ENCODE results near the gene OSBPL2.

Gene OSBPL2

DNA sequence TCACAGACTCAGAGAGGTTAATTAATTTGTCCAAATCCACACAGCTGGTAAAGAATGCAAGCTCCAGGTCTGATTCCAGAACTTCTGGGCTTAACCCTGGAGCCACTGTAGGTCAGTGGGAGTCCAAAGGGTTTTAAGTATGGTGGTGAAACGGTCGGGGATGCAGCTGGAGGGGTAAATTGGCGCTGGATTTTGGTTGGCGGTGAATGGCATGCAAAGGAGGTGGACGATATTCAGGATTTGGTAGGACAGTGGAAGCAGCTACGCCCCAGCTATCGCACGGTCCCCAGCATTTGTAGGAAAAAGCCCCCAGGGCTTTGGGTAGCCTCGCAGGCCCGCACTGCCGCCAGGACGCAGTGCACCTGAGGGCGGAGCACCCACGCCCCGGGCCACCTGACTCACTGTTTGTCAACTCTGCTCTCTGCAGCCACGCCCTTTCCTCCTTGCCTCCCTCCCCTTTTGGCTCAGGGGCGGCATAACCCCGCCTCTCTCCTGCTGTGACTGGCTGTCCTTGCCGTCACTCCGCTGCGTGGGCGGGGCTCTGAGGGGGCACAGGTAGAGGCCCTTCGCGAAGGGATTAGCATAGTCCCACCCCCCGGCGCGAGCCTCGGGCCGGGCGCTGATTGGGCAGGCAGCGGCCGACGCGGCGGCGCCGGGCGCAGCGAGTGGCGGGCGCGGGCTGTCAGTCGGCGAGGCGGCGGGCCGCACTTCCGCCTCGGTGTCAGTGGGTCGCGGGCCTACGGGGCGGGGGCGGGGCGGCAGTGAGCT, at the start of gene OSBPL2:
Gene OSBPL2 (plus strand): TSS at position 721 of the 768 bp plus-strand sequence. CDS start 17,664 bp downstream, outside the sequence.
- DNase-seq = peak; percentile 94

DNA sequence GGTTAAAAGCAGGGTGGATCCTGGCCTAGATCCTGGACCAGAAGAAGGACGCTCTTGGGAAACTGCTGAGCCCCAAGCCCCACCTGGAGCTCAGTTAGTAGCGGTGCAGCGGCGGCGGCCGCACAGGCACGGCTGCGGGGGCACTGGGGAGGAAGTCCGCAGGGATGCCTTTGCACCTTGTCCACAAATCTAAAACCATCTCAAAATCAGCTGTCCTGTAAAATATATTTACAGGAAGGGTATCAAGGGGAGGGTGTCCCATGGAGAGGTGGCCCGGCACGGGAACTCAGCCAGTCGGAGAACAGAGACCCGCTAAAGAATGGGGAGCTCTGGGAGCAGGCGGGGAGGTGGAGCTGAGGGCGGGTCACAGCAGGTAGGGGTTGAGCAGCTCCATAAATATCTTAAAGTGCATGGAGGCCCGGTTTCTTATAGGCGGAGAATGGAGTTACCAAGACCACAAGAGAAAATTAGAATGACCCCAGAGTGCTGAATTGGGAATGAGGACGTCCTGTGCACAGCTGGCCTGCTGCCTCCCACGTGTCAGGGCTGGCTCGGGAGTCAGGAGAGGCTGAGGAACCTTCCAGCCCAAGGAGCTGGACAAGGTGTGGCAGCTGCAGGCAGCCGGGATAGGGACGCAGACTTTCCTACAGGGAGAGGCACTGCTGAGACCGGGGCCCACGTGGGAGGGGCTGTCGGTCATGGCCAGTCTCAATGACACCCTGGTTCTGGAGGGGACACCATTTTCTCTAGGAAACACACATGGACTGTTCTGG, 47.5 kb upstream of the OSBPL2 start:
- DNase-seq = no peak

DNA sequence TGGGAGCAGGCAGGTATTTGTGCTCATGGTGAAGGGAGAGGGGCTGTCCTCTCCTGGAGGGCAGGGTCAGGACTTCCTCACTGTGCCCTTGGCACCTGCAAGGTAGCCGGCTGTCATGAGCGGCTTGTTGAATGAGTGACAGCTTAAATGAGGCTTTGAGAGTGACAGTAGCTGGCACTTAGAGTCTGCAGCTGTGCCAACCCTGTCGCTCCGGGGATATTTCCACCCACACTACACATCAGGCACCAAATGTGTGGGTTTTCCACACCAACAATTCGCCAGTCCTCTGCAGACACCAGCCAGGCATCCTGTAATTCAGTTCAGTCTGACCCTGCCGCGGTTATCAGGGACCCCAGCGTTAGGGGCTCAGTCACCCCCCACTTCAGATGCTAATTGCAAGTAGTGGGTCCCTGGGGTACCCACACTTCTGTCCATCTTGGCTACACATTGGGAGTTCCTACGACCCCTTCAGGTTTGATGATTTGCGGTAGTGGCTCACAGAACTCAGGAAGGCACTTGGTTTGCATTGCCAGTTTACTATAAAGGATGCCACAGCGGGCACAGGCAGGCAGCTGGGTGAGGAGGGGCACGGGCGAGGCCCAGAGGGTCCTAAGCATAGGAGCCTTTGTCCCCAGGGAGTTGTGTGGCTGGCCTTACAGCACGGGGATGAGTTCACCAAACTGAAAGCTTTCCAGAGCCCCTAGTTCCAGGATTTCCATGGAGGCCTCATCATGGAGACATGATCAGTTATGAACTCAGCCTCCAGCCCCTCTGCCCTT, 46.4 kb upstream of the OSBPL2 start:
- no peak for DNase-seq

- no peak for DNase-seq
These were observed 45.7 kb upstream of the OSBPL2 start for GRCh38 chr20:62192635-62193034.

DNA sequence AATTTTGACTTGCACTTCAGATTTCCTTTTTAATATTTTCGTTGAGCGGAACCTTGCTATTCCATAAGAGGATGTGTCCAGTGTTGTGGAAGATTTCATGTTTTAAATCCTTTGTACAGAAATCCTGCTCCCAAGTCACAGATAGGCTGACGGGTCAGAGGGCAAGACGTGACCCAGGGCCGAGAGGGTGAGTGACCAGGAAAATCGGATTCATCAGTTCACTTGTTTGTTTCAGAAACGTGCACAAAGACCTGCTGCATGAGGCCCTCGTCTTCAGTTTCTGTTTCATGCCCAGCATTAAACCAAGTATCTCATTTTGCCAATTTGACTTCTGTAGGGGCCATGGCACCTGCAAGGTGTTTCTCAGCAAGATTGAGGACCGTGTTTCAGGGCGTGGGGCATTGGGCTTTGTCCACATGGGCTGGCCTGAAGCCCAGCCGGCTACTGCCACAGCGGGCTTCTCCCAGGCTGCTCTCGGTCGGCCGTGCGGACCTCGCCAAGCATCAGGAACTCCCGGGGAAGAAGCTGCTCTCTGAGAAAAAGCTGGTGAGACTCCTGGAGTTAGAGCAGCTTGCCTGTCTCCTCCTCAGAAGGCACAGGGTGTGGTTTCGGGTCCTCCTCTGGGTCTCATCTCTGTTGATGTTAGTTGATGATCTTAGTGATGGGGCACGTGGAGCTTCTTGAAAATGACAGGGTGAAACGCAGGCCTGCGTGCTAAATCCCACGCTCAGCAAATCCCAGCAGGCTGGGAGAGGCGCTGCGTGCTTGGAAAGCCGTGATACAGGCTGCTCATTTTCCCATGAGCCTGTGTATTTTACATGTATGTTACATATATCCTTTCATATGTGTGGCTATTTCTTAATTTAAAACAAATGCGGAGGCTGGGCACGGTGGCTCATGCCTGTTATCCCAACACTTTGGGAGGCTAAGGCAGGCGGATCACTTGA, 45.0 kb upstream of the OSBPL2 start:
- no peak for DNase-seq

GRCh38 chr20:62195075-62195405, 43.3 kb upstream of the OSBPL2 start:
- DNase-seq = no peak

DNA sequence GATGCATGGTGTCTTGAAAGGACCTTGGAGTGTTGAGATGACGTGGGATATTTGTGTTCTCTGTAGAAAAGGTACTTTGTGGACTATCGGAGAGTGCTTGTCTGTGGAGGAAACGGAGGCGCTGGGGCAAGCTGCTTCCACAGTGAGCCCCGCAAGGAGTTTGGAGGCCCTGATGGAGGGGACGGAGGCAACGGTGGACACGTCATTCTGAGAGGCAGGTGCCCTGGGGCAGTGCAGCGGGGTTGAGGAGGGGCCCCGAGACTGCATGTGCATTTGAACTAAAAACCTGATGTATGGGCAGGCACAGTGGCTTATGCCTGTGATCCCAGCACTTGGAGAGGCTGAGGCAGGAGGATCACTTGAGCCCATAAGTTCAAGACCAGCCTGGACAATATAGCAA, 42.6 kb upstream of the OSBPL2 start:
- DNase-seq = no peak

- no peak for DNase-seq
These were observed 42.0 kb upstream of the OSBPL2 start for GRCh38 chr20:62196286-62196685.

DNA sequence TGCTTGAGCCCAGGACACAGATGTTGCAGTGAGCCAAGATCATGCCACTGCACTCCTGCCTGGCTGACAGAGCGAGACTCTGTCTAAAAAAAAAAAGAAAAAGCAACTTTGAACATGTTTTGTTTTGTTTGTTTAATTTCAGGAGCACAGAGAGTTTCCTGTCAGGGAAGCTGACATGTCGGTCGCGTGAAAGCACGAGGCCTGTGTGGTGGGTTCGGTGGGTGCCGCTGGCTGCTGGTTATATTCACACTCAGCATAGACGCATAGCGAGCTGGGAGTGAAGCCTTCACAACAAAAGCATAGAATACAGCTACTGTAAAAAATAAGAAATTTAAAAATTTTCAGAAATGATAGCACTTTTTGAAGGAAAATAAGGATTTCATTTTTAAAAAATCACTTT, 41.0 kb upstream of the OSBPL2 start:
- DNase-seq = no peak

DNA sequence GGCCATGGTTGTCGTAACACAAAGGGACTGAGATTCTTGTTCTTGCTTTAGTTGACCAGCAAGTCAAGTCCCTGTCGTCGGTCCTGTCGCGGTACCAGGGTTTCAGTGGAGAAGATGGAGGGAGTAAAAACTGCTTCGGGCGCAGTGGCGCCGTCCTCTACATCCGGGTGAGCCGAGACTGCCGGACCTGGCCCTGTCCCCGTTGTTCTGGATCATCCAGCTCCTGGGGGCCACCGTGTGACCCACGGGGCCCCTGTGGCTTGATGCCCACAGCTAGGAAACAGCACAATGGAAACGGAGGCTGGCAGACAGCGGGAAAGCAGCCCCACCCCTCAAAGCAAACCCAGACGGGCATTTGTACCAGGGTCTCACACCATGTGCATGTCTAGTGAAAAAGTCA, 40.5 kb upstream of the OSBPL2 start:
- no peak for DNase-seq

GRCh38 chr20:62198496-62198895, 39.8 kb upstream of the OSBPL2 start:
- no peak for DNase-seq

- no peak for DNase-seq
These were observed 39.4 kb upstream of the OSBPL2 start for GRCh38 chr20:62198931-62199330.

GRCh38 chr20:62200491-62201172, 37.7 kb upstream of the OSBPL2 start:
- DNase-seq = no peak

- no peak for DNase-seq
These were observed 36.9 kb upstream of the OSBPL2 start for GRCh38 chr20:62201173-62202082.

GRCh38 chr20:62202083-62202395, 36.3 kb upstream of the OSBPL2 start:
- no peak for DNase-seq

DNA sequence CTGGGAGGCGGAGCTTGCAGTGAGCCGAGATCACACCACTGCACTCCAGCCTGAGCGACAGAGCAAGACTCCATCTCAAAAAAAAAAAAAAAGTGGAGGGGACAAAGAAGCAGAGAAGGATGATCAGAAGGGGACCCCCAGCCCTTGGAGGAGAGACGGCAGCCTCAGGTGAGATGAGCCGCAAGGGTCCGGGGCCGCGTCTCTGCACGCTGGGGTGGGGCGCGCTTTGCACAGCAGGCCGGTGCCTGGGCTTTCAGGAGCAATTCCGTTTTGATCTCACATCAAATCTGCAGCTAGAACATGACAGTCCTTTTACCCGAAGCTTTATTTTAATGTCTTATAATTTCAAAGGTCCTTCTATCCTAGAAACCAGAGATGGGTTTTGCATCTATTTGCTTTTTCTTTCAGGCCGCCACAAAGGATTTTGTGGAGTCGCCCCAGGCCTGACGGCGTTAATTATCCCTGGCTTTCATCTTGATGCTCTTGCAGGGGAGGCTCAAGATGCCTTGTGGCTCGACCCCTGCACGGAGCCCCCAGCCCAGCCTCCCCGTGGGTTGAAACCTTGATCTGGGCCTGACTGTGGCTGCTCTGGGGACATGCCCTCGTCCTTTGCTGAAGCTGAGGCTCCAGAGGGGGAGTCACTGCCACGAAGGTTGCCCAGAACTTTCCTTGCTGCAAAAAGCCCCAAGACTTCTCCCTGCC, 35.5 kb upstream of the OSBPL2 start:
- DNase-seq = no peak

GRCh38 chr20:62203378-62204030, 34.8 kb upstream of the OSBPL2 start:
- no peak for DNase-seq

DNA sequence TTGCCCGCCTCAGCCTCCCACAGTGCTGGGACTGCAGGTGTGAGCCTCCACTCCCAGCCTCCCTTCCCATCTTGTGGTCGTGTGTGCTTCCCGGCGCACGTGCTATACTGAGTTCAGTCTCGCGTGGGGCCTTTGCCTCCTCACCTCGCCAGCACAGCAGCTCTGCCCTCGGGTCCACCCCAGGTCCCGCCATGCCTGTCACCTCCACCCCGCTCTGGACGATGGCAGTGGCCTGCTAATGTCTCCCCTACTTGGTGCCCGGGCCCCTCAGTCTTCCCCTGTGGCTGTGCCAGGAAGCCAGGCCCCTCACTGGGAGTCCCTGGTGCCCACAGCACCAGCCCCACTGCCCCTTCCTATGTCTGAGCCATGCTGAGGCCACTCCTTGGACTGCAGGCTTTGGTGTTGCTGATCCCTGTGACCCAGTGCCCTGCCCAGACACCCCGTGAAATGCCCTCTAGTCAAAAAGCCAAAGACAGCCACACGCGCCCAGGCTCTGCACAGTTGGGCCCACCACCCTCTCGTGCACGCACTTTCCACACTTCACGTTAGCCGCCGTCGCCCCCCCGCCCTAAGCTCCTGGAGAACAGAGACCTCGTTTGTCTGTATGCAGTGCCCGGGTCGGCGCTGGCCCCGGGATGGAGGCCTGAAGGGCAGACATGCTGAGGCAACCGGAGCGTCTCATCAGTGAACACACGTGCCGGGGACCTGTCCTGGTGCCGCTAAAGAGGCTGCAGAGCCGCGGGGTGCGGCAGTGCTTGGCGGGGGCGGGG, 32.5 kb upstream of the OSBPL2 start:
- no peak for DNase-seq

DNA sequence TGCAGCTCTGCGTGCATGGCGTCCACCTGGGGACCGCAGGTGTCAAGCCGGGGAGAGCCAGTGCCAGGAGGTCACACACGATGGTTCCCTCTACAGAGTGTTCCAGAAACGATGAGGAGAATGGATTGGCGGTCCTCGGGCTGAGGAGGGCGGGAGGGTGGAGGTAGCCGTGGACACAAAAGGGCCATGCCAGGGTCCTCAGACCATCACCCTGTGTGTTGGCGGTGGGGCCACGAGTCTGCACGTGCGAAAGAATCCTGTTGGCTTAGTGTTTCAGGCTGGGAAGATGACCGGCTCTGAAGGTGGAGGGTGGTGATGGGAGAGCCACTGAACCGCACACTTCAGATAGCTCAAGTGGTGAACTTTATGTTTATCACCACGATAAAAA, 31.9 kb upstream of the OSBPL2 start:
- DNase-seq = no peak
